Stimulated activated CD4-positive, alpha-beta T cell treated with anti-CD3 and anti-CD28 coated beads, Interleukin-1b, Interleukin-23, amount 100 ng/mL, for 48 hours (primary cell): ENCODE data around the gene SMIM26.

ENCODE experiments used
- DNase-seq: peaks from one replicate; pipeline ENCODE4 v3.0.0-alpha.2; 2020

Gene SMIM26

DNA sequence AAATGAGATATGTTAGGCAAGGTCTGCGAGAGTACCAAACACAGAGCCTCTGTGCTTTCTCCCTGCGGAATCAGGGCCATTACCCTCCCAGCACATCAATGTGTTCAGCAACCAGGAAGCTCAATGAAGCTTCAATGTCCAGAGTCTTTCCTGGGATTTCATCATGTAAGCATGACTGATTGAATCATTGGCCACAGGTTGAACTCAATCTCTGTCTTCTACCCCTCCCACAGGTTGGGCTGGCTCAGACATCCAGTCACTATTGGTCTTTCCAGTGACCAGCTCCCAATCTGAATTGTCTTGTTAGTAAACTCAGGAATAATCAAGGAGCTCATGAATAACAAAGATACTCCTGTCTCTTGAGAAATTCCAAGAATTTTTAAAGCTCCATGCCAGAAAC lies 17.9 kb downstream of the SMIM26 start:
- DNase-seq = no peak

DNA sequence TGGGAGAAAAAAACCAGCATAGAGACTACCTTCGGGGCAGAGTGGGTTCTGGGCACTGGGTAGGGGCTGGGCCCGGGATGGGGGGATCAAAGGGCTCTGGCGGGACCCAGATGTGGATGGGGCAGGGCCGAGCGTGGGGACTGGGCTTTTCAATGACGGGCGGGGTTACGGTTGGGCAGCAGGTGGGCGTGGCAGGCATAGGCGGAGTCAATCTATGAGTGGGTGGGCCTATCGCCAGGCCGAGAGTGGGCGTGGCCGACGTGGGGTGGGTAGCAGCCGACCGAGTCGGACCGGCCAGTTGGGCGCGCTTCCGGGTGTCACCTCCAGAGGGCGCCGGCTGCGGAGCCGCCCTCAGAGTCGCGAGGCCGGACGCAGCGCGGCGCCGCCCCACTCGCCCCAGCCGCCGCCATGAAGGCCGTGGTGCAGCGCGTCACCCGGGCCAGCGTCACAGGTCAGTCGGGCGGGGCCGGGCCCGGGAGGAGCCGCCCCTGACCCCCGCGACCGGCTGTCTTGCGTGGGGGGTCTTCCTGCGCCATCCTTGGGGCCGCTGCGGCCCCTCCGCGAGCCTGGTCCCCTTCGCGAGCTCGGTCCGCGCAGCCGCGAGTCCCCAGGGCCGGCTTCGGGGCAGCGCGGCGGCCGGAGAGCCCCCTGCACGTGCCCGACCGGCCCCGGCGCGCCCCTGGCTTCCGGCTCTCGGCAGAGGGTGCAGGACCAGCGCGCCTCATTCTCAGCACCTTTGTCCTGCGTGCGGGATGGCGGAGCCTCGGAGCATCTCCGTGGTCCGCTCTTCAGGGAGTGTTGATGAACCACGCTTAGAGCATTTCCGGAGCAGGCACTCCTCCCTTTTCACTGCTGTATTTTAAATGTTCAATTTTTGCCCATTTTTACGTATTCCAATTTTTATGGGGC lies 20.7 kb downstream of the SMIM26 start, which contains the start of gene DTD1:
Gene DTD1 (plus strand): TSS at position 390 of the 909 bp plus-strand sequence. CDS start 19 bp downstream, at position 409.
- DNase-seq = peak; percentile 92

DNA sequence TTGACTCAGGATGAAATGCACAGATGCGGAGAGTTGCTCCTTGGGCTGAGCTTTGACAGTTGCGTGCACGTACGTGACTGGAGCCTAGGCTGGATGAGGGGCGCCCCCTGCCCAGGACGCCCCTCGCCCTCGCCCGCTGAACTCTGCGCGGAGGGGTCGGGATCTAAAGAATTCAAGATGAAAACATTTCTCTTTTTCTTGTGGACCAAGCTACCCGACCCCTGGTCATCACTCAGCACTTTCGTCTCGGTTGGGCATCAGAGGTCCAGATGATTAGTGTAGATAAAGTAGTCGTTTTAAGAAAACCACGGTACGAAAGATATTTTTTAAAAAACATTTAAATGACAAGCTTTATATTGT lies 21.3 kb downstream of the SMIM26 start:
- no peak for DNase-seq

DNA sequence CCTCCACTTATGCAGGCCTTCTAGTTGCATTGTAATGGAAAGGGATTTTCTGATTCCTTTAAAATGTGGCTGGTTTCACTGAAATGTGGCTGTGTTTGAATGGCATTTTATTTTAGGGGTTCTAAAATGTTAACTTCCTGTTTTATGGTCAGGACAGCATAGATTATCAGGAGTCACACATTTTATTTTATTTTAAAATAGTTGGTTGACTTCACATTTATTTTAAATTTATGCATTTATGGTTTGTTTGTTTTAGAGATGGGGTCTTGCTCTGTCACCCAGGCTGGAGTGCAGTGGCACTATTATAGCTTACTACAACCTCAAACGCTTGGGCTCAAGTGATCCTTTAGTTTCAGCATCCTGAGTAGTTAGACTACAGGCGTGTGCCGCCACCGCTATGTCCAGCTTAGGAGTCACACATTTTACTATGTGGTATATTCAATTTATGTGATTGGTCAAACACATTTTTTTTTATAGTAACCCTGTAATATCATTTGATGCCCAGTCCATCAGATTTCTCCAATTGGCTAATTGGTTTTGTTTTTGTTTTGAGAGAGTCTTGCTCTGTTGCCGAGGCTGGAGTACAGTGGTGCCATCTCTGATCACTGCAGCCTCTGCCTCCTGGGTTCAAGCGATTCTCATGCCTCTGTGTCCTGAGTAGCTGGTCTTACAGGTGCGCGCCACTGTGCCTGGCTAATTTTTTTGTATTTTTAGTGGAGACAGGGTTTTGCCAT lies 22.9 kb downstream of the SMIM26 start:
- DNase-seq = no peak

DNA sequence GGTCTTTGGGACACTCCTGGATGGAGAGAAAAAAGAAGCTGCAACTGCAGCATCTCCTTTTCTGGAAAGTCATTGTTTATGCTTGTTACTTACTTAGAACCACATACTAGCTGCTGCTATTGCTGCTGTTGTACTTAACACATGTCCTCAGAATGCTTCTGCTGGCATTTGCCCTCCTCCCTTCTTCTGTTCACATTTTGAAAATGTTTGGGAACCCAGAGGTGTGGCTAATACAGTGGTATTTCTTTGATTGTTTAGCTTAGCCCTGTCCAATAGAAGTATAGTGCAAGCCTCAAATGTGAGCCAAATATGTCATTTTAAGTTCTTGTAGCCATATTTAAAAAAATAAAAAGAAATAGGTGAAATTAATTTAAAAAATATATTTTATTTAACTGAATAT lies 29.0 kb downstream of the SMIM26 start:
- no peak for DNase-seq

DNA sequence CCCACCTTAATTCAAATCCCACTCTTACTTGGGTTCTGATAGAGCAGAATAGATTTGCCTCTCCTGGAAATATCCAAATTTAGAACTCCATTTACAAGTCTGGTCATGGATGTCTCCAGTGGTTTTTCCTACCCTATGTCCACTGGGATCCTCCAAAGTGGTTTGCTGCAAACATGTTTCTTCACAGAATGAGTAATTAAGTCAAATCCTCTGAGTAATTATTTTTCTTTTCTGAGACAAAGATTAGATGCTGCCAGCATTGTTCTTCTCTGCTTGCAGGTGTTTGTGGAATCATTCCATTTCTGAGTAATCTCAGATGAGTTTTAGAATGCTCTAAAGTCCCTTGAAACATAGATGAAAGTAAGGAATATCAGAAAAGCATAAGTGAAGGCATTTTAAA lies 42.5 kb downstream of the SMIM26 start:
- DNase-seq = no peak

DNA sequence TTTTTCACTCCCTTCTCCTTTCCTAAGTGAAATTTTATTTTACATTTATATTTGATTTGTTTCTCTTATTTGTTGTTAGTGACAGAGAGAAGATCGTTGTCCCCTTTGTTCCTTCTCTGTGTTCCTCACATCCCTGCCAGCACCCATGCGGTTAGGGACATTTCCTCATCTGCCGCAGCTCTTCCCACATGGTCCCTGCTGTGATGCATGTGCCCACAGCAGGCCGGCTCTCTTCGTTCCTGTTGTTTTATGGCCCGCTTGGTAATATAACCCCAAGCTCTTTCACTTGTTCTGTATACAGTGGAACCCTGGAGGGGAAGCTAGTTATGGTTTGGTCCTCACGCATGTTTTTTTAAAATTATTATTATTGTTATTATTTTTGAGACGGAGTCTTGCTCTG lies 44.3 kb downstream of the SMIM26 start:
- DNase-seq = no peak

DNA sequence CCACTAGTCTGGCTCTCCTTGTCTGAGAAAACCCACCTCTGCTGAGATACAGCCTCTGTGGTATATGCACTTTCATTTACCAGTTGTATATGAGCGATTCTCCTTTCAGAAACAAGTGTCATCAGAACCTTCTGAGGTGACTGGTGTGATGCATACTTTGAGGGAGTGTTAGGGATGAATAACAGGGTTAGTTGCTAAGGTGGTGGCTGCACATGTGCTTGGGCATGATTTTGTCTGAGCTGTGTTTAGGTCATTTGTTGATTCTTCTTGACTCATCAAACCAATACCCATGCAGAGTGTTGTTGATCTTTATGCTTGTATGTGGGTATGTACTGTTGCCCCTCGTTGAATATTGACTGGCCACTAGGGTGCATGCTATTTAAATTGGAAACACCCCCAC lies 46.3 kb downstream of the SMIM26 start:
- peak; percentile 30 for DNase-seq

DNA sequence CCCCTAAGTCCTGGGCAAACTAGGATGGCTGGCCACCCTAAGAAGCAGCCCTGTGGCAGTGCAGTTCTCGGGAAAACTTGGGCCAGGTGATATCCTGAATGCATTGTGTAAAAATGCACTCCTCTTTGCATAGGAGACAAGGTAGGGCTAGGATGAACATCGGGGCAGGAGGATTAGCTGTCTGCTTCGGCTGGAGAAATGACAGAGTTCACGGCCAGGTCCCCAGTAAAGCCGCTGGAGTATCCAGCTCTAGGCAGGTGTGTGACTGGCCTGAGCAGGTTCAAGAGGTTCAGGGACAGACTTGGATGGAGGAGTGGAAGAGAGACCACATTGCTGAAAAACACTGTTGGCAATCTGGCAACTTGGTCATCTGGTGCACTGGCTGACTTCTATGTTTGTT lies 47.0 kb downstream of the SMIM26 start:
- DNase-seq = no peak

DNA sequence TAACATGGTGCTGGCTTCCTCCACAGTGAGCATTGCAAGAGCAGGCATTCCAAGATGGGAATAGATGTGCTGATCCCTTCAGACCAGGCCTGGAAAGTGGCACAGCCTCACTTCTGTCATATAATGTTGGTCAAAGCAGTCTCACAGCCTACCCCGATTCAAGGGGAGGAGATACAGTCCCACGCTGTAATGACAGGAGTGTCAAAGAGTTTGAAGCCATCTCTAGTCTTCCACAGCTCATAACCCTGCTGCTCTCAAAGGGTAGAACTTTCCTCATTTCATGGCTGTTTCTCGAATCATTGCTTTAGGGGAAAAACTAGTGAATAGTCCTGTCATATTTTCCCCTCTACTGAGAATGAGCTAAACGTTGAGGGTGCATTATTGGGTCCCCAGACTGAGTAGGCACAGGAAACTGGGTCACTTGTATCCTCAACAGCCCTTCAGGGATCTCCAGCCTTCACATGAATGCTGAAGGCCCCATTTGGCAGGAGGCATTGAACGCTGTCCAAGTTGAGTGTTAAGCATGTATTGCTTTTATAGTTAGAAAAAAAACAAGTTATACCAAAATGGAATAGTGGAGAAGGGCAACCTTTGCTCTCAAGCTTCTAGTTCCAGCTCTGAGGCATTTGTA lies 47.9 kb downstream of the SMIM26 start:
- DNase-seq = no peak
